Activated naive CD4-positive, alpha-beta T cell treated with anti-CD3 and anti-CD28 coated beads, Interleukin-2, amount 50 U/mL, for 72 hours (primary cell): ENCODE data around the gene MAGEB4. TPM values are rescaled to one million over a fixed set of nuclear protein-coding genes. Genes with fewer than 3 reads are reported as not detected.

Experiments used
- ATAC-seq, 2 donors: fragments of 150-1000 bp; cut with Tn5 transposase; 2 replicates each; pipeline ENCODE4 v1.10.0; 2021; ENCODE audit warnings: mild to moderate bottlenecking in 2 of 2, moderate library complexity in 2 of 2
- DNase-seq, 2 donors: peaks; one replicate each; pipeline ENCODE4 v3.0.0; 2021 to 2022; ENCODE audit warnings: low spot score in 2 of 2
- H3K27ac Mint-ChIP-seq, 2 donors: one replicate each; pipeline ENCODE4 v1.8.0; 2022; ENCODE audit warnings: mild to moderate bottlenecking in 2 of 2, mixed read lengths in 2 of 2
- H3K36me3 Mint-ChIP-seq, 2 donors: one replicate each; pipeline ENCODE4 v1.8.0; 2022; ENCODE audit warnings: mixed read lengths in 2 of 2
- H3K9me3 Mint-ChIP-seq, 2 donors: one replicate each; pipeline ENCODE4 v1.8.0; 2022; ENCODE audit warnings: mixed read lengths in 2 of 2
- total RNA-seq, 2 donors: library from RNA; stranded (reverse); gene quantifications; one replicate each; pipeline ENCODE4 v1.2.3, GENCODE V29; 2022

The MAGEB4 gene
- total RNA-seq, 2 donors from 2014 or later, result not detected

DNA sequence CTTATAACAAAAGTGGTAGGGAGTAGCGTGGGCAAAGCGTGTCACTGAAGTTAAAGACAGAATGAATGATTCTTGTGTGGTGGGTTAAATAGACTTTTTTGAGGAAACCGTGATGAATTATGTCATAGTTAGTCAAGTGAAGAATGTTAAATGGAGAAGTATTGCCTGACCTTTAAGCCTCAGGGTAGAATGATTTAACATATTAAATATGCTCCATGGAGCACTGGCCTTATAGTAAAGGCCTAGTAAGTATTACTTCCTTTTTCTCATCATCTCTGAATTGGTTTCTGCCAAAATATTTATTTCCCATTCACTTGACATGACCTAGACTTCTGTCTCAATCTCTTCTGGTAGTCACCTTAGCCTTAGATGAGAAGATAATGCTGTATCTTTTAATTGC lies 28.8 kb downstream of the MAGEB4 start:
- no peaks in the 10 kb centered on the region for H3K9me3 Mint-ChIP-seq
- no peaks in the 10 kb centered on the region for H3K36me3 Mint-ChIP-seq
- DNase-seq (no peak), ATAC-seq (no peak)
- no peak overlapping the region for H3K27ac Mint-ChIP-seq

DNA sequence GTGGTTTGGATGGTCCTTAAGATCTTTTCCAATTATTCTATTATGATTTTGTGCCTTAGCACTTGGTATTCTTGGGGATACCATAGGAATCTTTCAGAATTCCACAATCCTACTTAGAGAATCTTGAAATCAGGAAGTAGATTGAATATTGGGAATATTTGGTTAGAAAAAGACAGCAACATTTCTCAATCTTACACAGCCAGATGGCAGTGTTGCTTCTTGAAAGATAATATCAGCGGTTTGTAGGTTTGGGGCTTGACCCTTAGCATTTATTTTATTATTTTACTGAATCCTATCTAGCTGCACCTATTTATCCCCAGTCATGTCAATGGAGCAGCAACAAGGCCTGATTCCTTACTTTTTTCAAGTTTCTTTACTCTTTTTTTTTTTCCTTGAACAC lies 33.7 kb downstream of the MAGEB4 start:
- H3K9me3 Mint-ChIP-seq, result no peaks in the 10 kb centered on the region
- H3K27ac Mint-ChIP-seq, result no peak overlapping the region
- H3K36me3 Mint-ChIP-seq, result no peaks in the 10 kb centered on the region
- no peak for ATAC-seq
- DNase-seq, result no peak

DNA sequence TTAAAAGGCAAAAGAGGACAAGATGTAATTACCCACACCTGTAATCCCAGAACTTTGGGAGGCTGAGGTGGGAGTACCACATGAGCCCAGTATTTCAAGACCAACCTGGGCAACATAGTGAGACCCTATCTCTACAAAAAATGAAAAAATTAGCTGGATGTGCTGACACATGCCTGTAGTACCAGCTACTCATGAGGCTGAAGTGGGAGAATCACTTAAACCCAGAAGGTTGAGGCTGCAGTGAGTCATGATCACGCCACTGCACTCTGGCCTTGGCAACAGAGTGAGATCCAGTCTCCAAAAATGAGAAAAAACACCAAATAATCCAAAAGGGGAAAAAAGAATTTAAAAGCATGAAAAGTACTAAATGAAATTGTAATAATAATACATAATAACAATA lies 36.6 kb downstream of the MAGEB4 start:
- H3K9me3 Mint-ChIP-seq, result no peaks in the 10 kb centered on the region

DNA sequence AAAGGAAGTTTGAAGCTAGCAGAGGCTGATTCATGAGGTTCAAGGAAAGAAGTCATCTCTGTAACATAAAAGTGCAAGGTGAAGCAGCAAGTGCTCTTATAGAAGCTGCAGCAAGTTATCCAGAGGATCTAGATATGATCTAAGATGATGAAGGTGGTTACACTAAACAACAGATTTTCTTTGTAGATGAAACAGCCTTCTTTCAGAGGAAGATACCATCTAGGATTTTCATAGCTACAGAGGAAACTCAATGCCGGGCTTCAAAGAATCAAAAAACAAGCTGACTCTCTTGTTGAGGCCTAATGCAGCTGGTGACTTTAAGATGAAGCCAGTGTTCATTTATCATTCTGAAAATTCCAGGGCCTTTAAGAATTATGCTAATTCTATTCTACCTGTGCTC lies 38.6 kb downstream of the MAGEB4 start:
- no peak overlapping the region for H3K27ac Mint-ChIP-seq
- H3K36me3 Mint-ChIP-seq, result no peaks in the 10 kb centered on the region
- H3K9me3 Mint-ChIP-seq, result no peaks in the 10 kb centered on the region
- ATAC-seq (no peak), DNase-seq (no peak)

More for the DNA sequence above, 36.6 kb downstream of the MAGEB4 start:
- Mint-ChIP-seq H3K27ac (no peak overlapping the region), H3K36me3 (no peaks in the 10 kb centered on the region)
- no peak for ATAC-seq
- no peak for DNase-seq

DNA sequence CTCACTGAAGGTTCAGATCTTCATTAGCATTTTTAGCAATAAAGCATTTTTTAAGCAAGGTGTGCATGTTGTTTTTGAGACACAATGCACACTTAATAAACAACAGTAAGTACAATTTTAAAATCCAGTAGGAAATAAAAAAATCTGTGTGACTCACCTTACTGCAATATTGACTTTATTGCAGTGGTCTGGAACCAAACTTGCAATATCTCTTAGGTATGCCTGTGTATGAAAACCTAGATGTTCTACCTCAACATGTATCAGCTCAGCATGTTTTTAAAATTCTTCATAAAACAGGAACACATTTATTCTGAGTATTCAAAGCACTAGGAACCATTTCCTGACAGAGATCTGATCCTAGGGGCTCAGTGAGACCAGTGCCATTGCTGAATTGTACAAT lies 40.7 kb downstream of the MAGEB4 start:
- ATAC-seq (no peak), DNase-seq (no peak)
- H3K9me3 Mint-ChIP-seq, result no peaks in the 10 kb centered on the region
- H3K36me3 Mint-ChIP-seq, result no peaks in the 10 kb centered on the region
- H3K27ac Mint-ChIP-seq, result no peak overlapping the region

DNA sequence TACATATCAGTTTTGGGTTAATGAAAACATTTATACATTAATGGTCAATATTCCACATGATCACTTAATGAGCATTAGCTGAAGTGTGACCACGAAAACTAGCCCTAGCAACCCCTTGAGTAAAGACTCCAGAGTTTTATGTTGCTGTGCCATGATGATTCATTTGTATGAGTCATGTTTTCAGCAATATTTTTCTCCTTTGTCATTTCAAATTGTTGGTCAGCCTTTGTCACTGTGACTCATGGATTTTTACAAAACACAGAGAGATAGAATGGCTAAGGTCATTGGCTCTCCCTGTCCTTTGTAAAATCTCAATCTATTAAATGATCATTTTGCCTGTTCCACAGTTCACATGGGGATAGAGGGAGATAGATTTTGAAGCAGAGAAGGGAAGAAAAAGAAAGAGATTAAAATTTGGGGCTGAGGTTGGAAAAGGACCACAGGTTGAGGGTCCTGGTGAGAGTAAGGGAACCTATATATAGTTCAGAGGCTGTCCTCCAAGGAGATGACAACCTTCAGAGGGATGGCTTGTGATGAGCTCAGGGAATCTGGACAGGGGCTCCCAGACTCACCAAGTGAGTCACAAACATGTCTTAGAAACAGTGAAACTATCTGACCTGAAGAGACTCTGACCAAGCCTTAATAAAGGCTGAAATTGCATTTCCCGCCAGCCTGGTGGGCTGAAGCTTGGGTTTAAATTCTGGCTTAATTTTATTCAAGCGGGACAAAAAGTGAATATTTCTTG lies 41.8 kb downstream of the MAGEB4 start:
- Mint-ChIP-seq H3K9me3 (no peaks in the 10 kb centered on the region), H3K36me3 (no peaks in the 10 kb centered on the region), H3K27ac (peak overlapping the region in 1 of 2 donors; percentile 82)
- DNase-seq (no peak), ATAC-seq (peak; percentile 20 to 66)

Other genes starting within 250 kb of the MAGEB4 start
- gene MAGEB2, start 26.4 kb upstream of the MAGEB4 start, total RNA-seq, result not detected
- not detected for gene MAGEB3, start 11.3 kb upstream of the MAGEB4 start, total RNA-seq
- gene MAGEB1, start 5.1 kb downstream of the MAGEB4 start, total RNA-seq, result not detected
- not detected for gene NR0B1, start 67.4 kb downstream of the MAGEB4 start, total RNA-seq